ENCODE measurements around the gene CDH4. TPM values are rescaled to one million over a fixed set of nuclear protein-coding genes. Genes with fewer than 3 reads are reported as not detected.

Gene CDH4
- total RNA-seq, 1 experiment from 2014 or later = 25.0 TPM

DNA sequence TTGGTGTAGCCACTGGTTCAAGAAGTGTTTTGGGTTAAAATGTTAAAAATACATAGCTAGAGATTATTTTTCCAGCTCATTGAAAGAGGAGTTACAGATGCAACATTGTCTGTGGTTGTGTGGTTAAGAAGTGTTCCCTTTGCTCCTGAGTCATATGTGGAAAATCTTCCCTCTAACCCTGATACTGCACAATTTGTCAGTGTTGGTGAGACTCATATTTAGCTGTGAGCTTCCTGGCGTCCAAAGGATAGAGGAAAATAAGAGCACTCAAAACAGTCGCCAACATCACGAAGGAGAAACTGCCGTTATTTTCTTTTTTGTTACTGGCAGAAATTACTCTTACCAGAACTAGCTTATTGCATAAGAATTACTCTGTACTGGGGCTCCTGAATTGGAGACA lies 250.4 kb downstream of the CDH4 start:
- ChIA-PET CTCF (interaction anchor here (0.6 kb wide), 3 partner anchors 8 to 1980 kb away, joined by 3 read pairs; no protein-coding TSS in a partner anchor), POLR2A (no interaction called here)
- DNase-seq (ENCODE audit: unreplicated experiment) = no peak
- Mint-ChIP-seq H3K9me3 (ENCODE audit: unreplicated experiment) (no peaks in the 10 kb centered on the region), H3K27ac (ENCODE audit: low read depth, unreplicated experiment) (no peak overlapping the region), H3K27me3 (ENCODE audit: insufficient read depth, unreplicated experiment) (no peaks in the 10 kb centered on the region), H3K36me3 (ENCODE audit: insufficient read depth, unreplicated experiment) (peaks cover 4% of the 10 kb centered on the region), H3K4me3 (ENCODE audit: unreplicated experiment) (no peak overlapping the region), H3K4me1 (ENCODE audit: insufficient read depth, unreplicated experiment) (no peaks in the 10 kb centered on the region)
- intact Hi-C loops (cut with micrococcal nuclease) = no loop called here
- TF ChIP-seq, protein P1, sequence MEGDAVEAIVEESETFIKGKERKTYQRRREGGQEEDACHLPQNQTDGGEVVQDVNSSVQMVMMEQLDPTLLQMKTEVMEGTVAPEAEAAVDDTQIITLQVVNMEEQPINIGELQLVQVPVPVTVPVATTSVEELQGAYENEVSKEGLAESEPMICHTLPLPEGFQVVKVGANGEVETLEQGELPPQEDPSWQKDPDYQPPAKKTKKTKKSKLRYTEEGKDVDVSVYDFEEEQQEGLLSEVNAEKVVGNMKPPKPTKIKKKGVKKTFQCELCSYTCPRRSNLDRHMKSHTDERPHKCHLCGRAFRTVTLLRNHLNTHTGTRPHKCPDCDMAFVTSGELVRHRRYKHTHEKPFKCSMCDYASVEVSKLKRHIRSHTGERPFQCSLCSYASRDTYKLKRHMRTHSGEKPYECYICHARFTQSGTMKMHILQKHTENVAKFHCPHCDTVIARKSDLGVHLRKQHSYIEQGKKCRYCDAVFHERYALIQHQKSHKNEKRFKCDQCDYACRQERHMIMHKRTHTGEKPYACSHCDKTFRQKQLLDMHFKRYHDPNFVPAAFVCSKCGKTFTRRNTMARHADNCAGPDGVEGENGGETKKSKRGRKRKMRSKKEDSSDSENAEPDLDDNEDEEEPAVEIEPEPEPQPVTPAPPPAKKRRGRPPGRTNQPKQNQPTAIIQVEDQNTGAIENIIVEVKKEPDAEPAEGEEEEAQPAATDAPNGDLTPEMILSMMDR (IDR thresholded peaks at IDR 0.05; ENCODE audit: unreplicated experiment) = no peak
- no TSS peak for BruUV-seq (replicated peaks)

DNA sequence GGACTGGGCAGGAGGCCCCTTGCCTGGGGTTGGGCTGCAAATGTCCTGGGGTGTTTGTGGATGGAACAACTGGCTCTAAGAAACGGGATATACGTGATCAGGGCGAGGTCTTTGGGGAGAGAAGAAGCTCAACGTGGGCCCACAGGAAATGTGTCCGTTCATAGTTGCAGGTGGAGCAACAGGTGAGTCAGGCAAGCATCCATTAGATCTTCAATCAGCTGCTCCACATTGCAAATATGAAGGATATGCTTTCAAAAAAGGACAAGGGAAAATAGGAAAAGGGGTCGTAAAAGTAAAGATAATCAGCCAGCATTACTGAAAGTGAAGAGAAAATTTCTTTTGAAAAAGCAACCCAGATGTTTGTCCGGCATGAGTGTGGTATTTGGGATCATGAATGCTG lies 251.0 kb downstream of the CDH4 start:
- H3K36me3 Mint-ChIP-seq (ENCODE audit: insufficient read depth, unreplicated experiment) = peaks cover 4% of the 10 kb centered on the region
- H3K4me3 Mint-ChIP-seq (ENCODE audit: unreplicated experiment) = no peak overlapping the region
- intact Hi-C loops (cut with micrococcal nuclease) = no loop called here
- POLR2A ChIA-PET = no interaction called here
- no peaks in the 10 kb centered on the region for H3K27me3 Mint-ChIP-seq (ENCODE audit: insufficient read depth, unreplicated experiment)
- no peaks in the 10 kb centered on the region for H3K4me1 Mint-ChIP-seq (ENCODE audit: insufficient read depth, unreplicated experiment)
- H3K27ac Mint-ChIP-seq (ENCODE audit: low read depth, unreplicated experiment) = no peak overlapping the region
- no peaks in the 10 kb centered on the region for H3K9me3 Mint-ChIP-seq (ENCODE audit: unreplicated experiment)
- CTCF ChIA-PET = interaction anchor here (0.6 kb wide), 1 partner anchor 15 kb away, joined by 3 read pairs; no protein-coding TSS in a partner anchor
- DNase-seq (ENCODE audit: unreplicated experiment) = no peak
- TF ChIP-seq, protein P1 (IDR thresholded peaks at IDR 0.05; ENCODE audit: unreplicated experiment) = no peak
- no TSS peak for BruUV-seq (replicated peaks)

DNA sequence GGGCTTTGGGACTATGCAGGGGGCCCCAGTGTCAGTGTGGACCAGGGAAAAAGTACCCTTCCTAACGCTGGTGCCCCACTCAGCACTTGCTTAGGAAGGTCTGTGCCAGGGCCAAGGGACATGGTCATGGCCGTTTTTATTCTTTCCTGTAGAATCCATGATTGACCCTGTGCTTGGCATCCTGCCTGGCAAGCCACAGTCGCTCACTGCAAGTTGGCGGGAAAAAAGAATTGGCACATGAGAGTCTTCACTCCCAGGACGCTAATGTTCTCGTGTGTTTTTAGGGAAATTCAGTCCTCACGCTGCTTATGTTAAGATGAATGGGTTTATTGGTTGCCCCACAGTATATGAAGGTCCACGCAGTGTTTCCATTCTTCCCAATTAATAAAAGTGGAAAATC lies 253.4 kb downstream of the CDH4 start:
- ChIA-PET POLR2A (no interaction called here), CTCF (no interaction called here)
- Mint-ChIP-seq H3K4me3 (ENCODE audit: unreplicated experiment) (no peak overlapping the region), H3K4me1 (ENCODE audit: insufficient read depth, unreplicated experiment) (no peaks in the 10 kb centered on the region), H3K9me3 (ENCODE audit: unreplicated experiment) (no peaks in the 10 kb centered on the region), H3K36me3 (ENCODE audit: insufficient read depth, unreplicated experiment) (peaks cover 4% of the 10 kb centered on the region), H3K27ac (ENCODE audit: low read depth, unreplicated experiment) (no peak overlapping the region), H3K27me3 (ENCODE audit: insufficient read depth, unreplicated experiment) (no peaks in the 10 kb centered on the region)
- no peak for DNase-seq (ENCODE audit: unreplicated experiment)
- TF ChIP-seq, protein P1 (IDR thresholded peaks at IDR 0.05; ENCODE audit: unreplicated experiment) = no peak
- intact Hi-C loops (cut with micrococcal nuclease) = no loop called here
- no TSS peak for BruUV-seq (replicated peaks)

DNA sequence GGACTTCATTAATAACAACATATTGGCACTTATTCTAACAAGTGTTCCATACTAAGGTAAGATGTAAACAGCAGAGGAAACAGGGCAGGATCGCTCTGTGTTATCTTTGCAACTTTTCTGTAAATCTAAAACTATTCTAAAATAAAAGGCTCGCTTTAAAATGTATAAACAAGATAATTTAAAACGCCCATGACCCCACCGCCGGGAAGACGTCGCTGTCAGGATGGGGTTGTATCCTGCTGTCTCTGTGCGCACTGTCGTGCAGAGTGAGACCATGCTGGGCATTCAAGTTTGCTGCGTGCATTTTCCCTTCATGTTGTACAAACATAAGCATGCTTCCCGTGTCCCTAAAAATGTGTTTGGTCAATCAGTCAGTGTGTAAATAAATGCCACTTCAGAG lies 255.7 kb downstream of the CDH4 start:
- DNase-seq (ENCODE audit: unreplicated experiment) = no peak
- no peaks in the 10 kb centered on the region for H3K9me3 Mint-ChIP-seq (ENCODE audit: unreplicated experiment)
- H3K27me3 Mint-ChIP-seq (ENCODE audit: insufficient read depth, unreplicated experiment) = no peaks in the 10 kb centered on the region
- ChIA-PET POLR2A (interaction anchor here (1.1 kb wide), 1 partner anchor 13 kb away, joined by 3 read pairs; no protein-coding TSS in a partner anchor), CTCF (no interaction called here)
- TF ChIP-seq, protein P1 (IDR thresholded peaks at IDR 0.05; ENCODE audit: unreplicated experiment) = no peak
- intact Hi-C loops (cut with micrococcal nuclease) = no loop called here
- peaks cover 4% of the 10 kb centered on the region for H3K36me3 Mint-ChIP-seq (ENCODE audit: insufficient read depth, unreplicated experiment)
- BruUV-seq (replicated peaks) = no TSS peak
- H3K27ac Mint-ChIP-seq (ENCODE audit: low read depth, unreplicated experiment) = no peak overlapping the region
- no peak overlapping the region for H3K4me3 Mint-ChIP-seq (ENCODE audit: unreplicated experiment)
- no peaks in the 10 kb centered on the region for H3K4me1 Mint-ChIP-seq (ENCODE audit: insufficient read depth, unreplicated experiment)

Data from MCF 10A (cell line).